Liver (tissue), 9 donors: ENCODE data around the gene ABHD17A. TPM values are rescaled to one million over a fixed set of nuclear protein-coding genes. Genes with fewer than 3 reads are reported as not detected.

Experiments used
- DNase-seq: peaks from one replicate; pipeline ENCODE4 v3.0.0-alpha.2; 2017; ENCODE audit warnings: low spot score
- H3K27ac ChIP-seq, 2 donors: one replicate each; pipeline ENCODE4 v1.7.0; 2013; ENCODE audit warnings: inconsistent platforms in 2 of 2, low read length in 2 of 2, control low read depth in 1 of 2, low read depth in 1 of 2, mild to moderate bottlenecking in 1 of 2
- H3K27me3 ChIP-seq, 4 donors: one replicate each; pipeline versions ENCODE4 v1.6.1 to v1.7.0; 2013; ENCODE audit warnings: low read length in 3 of 4, inconsistent platforms in 1 of 4, mild to moderate bottlenecking in 1 of 4, moderate library complexity in 1 of 4; ENCODE audit not compliant: control insufficient read depth in 4 of 4, insufficient read depth in 4 of 4
- H3K36me3 ChIP-seq, 4 donors: one replicate each; pipeline versions ENCODE4 v1.6.1 to v1.7.0; 2013; ENCODE audit warnings: low read length in 3 of 4, mild to moderate bottlenecking in 3 of 4, low read depth in 1 of 4, moderate library complexity in 1 of 4; ENCODE audit not compliant: control insufficient read depth in 4 of 4, insufficient read depth in 3 of 4
- H3K4me1 ChIP-seq, 4 donors: one replicate each; pipeline versions ENCODE4 v1.6.1 to v1.7.0; 2013; ENCODE audit warnings: low read length in 3 of 4, mild to moderate bottlenecking in 3 of 4, moderate library complexity in 1 of 4; ENCODE audit not compliant: control insufficient read depth in 4 of 4, insufficient read depth in 4 of 4
- H3K4me3 ChIP-seq, 3 donors: one replicate each; pipeline versions ENCODE4 v1.6.1 to v1.7.0; 2013; ENCODE audit warnings: low read length in 3 of 3, control low read depth in 1 of 3, low read depth in 1 of 3, mild to moderate bottlenecking in 1 of 3
- H3K9ac ChIP-seq, 2 donors: one replicate each; pipeline ENCODE4 v1.7.0; 2013; ENCODE audit warnings: low read length in 2 of 2, mild to moderate bottlenecking in 2 of 2, moderate library complexity in 2 of 2, control low read depth in 1 of 2, low read depth in 1 of 2
- H3K9me3 ChIP-seq, 4 donors: one replicate each; pipeline versions ENCODE4 v1.6.1 to v1.7.0; 2013; ENCODE audit warnings: low read length in 3 of 4; ENCODE audit not compliant: control insufficient read depth in 4 of 4
- EGR1 ChIP-seq, 2 donors: IDR thresholded peaks; 2 replicates each; pipeline ENCODE4 v1.6.1; 2016 to 2018; ENCODE audit warnings: antibody characterized with exemption in 2 of 2, low read depth in 2 of 2
- FOXA1 ChIP-seq: IDR thresholded peaks from 2 replicates; pipeline ENCODE4 v1.6.1; 2016; ENCODE audit warnings: antibody characterized with exemption
- FOXA2 ChIP-seq: IDR thresholded peaks from 2 replicates; pipeline ENCODE4 v1.6.1; 2016; ENCODE audit warnings: antibody characterized with exemption
- GABPA ChIP-seq, 2 donors: IDR thresholded peaks in 1 of 2; conservative IDR thresholded peaks in 1 of 2; 2 replicates each; pipeline ENCODE4 v1.6.1; 2016; ENCODE audit warnings: antibody characterized with exemption in 2 of 2, mild to moderate bottlenecking in 1 of 2, moderate library complexity in 1 of 2
- HNF4A ChIP-seq, 2 donors: conservative IDR thresholded peaks; 2 replicates each; pipeline ENCODE4 v1.6.1; 2016; ENCODE audit warnings: antibody characterized with exemption in 2 of 2, mild to moderate bottlenecking in 2 of 2
- HNF4G ChIP-seq: IDR thresholded peaks from 2 replicates; pipeline ENCODE4 v1.6.1; 2016; ENCODE audit warnings: antibody characterized with exemption
- JUND ChIP-seq, 2 donors: IDR thresholded peaks; 2 replicates each; pipeline ENCODE4 v1.6.1; 2016; ENCODE audit warnings: antibody characterized with exemption in 2 of 2
- NR2F2 ChIP-seq: IDR thresholded peaks from 2 replicates; pipeline ENCODE4 v1.6.1; 2016; ENCODE audit warnings: antibody characterized with exemption
- RAD21 ChIP-seq, 2 donors: IDR thresholded peaks; 2 replicates each; pipeline ENCODE4 v1.6.1; 2016; ENCODE audit warnings: antibody characterized with exemption in 2 of 2, mild to moderate bottlenecking in 2 of 2
- RXRA ChIP-seq, 2 donors: IDR thresholded peaks; 2 replicates each; pipeline ENCODE4 v1.6.1; 2017 to 2018; ENCODE audit warnings: antibody characterized with exemption in 2 of 2, mild to moderate bottlenecking in 1 of 2
- TAF1 ChIP-seq: conservative IDR thresholded peaks from 2 replicates; pipeline ENCODE4 v1.6.1; 2016; ENCODE audit warnings: antibody characterized with exemption, mild to moderate bottlenecking
- YY1 ChIP-seq: IDR thresholded peaks from 2 replicates; pipeline ENCODE4 v1.6.1; 2016; ENCODE audit warnings: antibody characterized with exemption, mild to moderate bottlenecking
- WGBS: extraction: QIAGEN DNeasy Blood & Tissue Kit; methylation state at CpG from one replicate; pipeline ENCODE4 v1.1.7; 2013; 5-methylcytosine and 5-hydroxymethylcytosine counted together
- polyA plus RNA-seq, 2 donors: library from polyadenylated mRNA; stranded (reverse) in 1 of 2; unstranded in 1 of 2; fragments of 200-250 nt in 1 of 2; fragments of >200 nt in 1 of 2; fragmentation: Nextera tagmentation in 1 of 2; extraction: Ambion mirVana in 1 of 2; gene quantifications; one replicate each; pipeline versions ENCODE4 v1.2.1 to v1.2.3, GENCODE V29; 2013 to 2015
- total RNA-seq, 2 donors: library from RNA; depleted of rRNA; stranded (reverse); fragments of >200 nt; gene quantifications; one replicate each; pipeline ENCODE4 v1.2.3, GENCODE V29; 2014
- TF ChIP-seq, protein P1 (sequence below): IDR thresholded peaks from 2 replicates; pipeline ENCODE4 v1.6.1; 2016; ENCODE audit warnings: antibody characterized with exemption, mild to moderate bottlenecking
- TF ChIP-seq, protein P2 (sequence below): IDR thresholded peaks from 2 replicates; pipeline ENCODE4 v1.6.1; 2016; ENCODE audit warnings: antibody characterized with exemption
- TF ChIP-seq, protein P3 (sequence below): fragments of 150-350 bp; IDR thresholded peaks from 2 replicates; pipeline ENCODE4 v1.5.1; 2017; ENCODE audit warnings: improper control_type of control experiment, low read depth, low read length; ENCODE audit not compliant: missing input control
- TF ChIP-seq, protein P4 (sequence below): IDR thresholded peaks from 2 replicates; pipeline ENCODE4 v1.6.1; 2016; ENCODE audit warnings: antibody characterized with exemption
- TF ChIP-seq, protein P5 (sequence below): IDR thresholded peaks from 2 replicates; pipeline ENCODE4 v1.6.1; 2016; ENCODE audit warnings: antibody characterized with exemption
- donor health status: healthy.
- donor health status: healthy.
- donor health status: healthy.
- donor health status: healthy.
- donor health status: healthy.

The ABHD17A gene
- total and polyA plus RNA-seq, 4 donors, result 8.1 to 30.2 (median 27.0) TPM

DNA sequence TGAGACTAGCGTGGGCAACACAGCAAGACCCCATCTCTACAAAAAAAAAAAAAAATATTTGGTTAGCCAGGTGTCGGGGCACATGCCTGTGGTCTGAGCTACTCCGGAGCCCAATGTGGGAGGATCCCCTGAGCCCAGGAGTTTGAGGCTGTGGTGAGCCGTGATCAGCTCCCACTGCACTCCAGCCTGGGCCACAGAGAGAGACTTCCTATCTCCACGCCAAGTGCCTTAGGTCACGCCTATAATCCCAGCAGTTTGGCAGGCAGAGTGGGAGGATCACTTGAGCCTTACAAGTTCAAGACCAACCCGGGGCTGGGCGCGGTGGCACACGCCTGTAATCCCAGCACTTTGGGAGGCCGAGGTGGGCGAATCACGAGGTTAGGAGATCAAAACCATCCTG lies 11.2 kb upstream of the ABHD17A start:
- Histone ChIP-seq H3K4me3 (no peak overlapping the region), H3K27ac (no peak overlapping the region), H3K4me1 (peaks cover 0 to 6% (median 2%) of the 10 kb centered on the region in 4 donors), H3K27me3 (no peaks in the 10 kb centered on the region), H3K36me3 (no peaks in the 10 kb centered on the region), H3K9ac (no peak overlapping the region), H3K9me3 (no peaks in the 10 kb centered on the region)
- no peak for DNase-seq
- 86% methylated on average over 13 of the region's 13 CpGs for WGBS
- no peak for TF ChIP-seq FOXA1
- TF ChIP-seq RXRA (IDR thresholded peaks at IDR 0.05), result no peak
- no peak for TF ChIP-seq HNF4G
- TF ChIP-seq, protein P1, sequence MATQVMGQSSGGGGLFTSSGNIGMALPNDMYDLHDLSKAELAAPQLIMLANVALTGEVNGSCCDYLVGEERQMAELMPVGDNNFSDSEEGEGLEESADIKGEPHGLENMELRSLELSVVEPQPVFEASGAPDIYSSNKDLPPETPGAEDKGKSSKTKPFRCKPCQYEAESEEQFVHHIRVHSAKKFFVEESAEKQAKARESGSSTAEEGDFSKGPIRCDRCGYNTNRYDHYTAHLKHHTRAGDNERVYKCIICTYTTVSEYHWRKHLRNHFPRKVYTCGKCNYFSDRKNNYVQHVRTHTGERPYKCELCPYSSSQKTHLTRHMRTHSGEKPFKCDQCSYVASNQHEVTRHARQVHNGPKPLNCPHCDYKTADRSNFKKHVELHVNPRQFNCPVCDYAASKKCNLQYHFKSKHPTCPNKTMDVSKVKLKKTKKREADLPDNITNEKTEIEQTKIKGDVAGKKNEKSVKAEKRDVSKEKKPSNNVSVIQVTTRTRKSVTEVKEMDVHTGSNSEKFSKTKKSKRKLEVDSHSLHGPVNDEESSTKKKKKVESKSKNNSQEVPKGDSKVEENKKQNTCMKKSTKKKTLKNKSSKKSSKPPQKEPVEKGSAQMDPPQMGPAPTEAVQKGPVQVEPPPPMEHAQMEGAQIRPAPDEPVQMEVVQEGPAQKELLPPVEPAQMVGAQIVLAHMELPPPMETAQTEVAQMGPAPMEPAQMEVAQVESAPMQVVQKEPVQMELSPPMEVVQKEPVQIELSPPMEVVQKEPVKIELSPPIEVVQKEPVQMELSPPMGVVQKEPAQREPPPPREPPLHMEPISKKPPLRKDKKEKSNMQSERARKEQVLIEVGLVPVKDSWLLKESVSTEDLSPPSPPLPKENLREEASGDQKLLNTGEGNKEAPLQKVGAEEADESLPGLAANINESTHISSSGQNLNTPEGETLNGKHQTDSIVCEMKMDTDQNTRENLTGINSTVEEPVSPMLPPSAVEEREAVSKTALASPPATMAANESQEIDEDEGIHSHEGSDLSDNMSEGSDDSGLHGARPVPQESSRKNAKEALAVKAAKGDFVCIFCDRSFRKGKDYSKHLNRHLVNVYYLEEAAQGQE, result no peak
- TF ChIP-seq, protein P2, sequence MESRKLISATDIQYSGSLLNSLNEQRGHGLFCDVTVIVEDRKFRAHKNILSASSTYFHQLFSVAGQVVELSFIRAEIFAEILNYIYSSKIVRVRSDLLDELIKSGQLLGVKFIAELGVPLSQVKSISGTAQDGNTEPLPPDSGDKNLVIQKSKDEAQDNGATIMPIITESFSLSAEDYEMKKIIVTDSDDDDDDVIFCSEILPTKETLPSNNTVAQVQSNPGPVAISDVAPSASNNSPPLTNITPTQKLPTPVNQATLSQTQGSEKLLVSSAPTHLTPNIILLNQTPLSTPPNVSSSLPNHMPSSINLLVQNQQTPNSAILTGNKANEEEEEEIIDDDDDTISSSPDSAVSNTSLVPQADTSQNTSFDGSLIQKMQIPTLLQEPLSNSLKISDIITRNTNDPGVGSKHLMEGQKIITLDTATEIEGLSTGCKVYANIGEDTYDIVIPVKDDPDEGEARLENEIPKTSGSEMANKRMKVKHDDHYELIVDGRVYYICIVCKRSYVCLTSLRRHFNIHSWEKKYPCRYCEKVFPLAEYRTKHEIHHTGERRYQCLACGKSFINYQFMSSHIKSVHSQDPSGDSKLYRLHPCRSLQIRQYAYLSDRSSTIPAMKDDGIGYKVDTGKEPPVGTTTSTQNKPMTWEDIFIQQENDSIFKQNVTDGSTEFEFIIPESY, result no peak
- TF ChIP-seq RAD21 (IDR thresholded peaks at IDR 0.05), result no peak
- TF ChIP-seq, protein P3, sequence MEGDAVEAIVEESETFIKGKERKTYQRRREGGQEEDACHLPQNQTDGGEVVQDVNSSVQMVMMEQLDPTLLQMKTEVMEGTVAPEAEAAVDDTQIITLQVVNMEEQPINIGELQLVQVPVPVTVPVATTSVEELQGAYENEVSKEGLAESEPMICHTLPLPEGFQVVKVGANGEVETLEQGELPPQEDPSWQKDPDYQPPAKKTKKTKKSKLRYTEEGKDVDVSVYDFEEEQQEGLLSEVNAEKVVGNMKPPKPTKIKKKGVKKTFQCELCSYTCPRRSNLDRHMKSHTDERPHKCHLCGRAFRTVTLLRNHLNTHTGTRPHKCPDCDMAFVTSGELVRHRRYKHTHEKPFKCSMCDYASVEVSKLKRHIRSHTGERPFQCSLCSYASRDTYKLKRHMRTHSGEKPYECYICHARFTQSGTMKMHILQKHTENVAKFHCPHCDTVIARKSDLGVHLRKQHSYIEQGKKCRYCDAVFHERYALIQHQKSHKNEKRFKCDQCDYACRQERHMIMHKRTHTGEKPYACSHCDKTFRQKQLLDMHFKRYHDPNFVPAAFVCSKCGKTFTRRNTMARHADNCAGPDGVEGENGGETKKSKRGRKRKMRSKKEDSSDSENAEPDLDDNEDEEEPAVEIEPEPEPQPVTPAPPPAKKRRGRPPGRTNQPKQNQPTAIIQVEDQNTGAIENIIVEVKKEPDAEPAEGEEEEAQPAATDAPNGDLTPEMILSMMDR, result no peak
- no peak for TF ChIP-seq YY1
- TF ChIP-seq EGR1 (IDR thresholded peaks at IDR 0.05; ENCODE audit: low read depth in 2 of 2), result no peak
- no peak for TF ChIP-seq FOXA2
- TF ChIP-seq, protein P4, sequence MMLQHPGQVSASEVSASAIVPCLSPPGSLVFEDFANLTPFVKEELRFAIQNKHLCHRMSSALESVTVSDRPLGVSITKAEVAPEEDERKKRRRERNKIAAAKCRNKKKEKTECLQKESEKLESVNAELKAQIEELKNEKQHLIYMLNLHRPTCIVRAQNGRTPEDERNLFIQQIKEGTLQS, result no peak
- TF ChIP-seq TAF1, result no peak
- TF ChIP-seq, protein P5, sequence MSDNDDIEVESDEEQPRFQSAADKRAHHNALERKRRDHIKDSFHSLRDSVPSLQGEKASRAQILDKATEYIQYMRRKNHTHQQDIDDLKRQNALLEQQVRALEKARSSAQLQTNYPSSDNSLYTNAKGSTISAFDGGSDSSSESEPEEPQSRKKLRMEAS, result no peak
- no peak for TF ChIP-seq GABPA (IDR thresholded peaks at IDR 0.05 in 1 of 2, conservative IDR thresholded peaks at IDR 0.05 in 1 of 2)

DNA sequence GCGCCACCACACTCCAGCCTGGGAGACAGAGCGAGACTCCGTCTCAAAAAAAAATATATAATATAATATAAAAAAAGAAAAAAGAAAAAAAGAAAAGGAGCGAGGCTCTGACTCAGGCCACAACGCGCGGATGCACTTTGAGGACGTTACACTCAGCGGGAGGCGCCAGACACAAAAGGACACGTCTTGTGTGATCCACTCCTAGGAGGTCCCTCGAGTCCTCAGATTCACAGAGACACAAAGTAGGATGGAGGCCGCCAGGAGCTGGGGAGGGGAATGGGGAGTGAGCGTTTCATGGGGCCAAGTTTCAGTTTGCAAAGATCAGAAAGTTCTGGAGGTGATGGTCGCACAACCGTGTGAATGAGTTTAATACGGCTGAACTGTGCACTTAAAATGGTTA lies 8.5 kb upstream of the ABHD17A start:
- H3K4me3 ChIP-seq, result no peak overlapping the region
- no peak overlapping the region for H3K9ac ChIP-seq
- no peaks in the 10 kb centered on the region for H3K9me3 ChIP-seq
- peaks cover 0 to 6% (median 2%) of the 10 kb centered on the region in 4 donors for H3K4me1 ChIP-seq
- no peaks in the 10 kb centered on the region for H3K36me3 ChIP-seq
- DNase-seq, result no peak
- 92% methylated on average over 17 of the region's 17 CpGs for WGBS
- TF ChIP-seq HNF4G, result no peak
- no peak for TF ChIP-seq HNF4A (conservative IDR thresholded peaks at IDR 0.05)
- no peak for TF ChIP-seq JUND (IDR thresholded peaks at IDR 0.05)
- no peak for TF ChIP-seq FOXA2
- no peak for TF ChIP-seq NR2F2
- no peak for TF ChIP-seq TAF1
- TF ChIP-seq, protein P1, result no peak
- TF ChIP-seq YY1, result no peak
- no peaks in the 10 kb centered on the region for H3K27me3 ChIP-seq
- no peak overlapping the region for H3K27ac ChIP-seq
